T-helper 2 cell treated with Interferon-gamma antibody and Interleukin-4, amounts not matched to agents 5 μg/mL and 100 μg/mL, for 36 hours (primary cell): Measurements from ENCODE around the gene ATXN3L.
"Not testable (repeated sequence)": the region's sequence is repeated elsewhere in the genome, so short reads cannot be mapped to it uniquely, and the experiment has no call there.

Experiments used
- DNase-seq: peaks from one replicate; pipeline ENCODE4 v3.0.0; 2021; ENCODE audit warnings: low spot score
- H3K27ac Mint-ChIP-seq: one replicate; pipeline ENCODE4 v1.8.0; 2021; ENCODE audit warnings: mild to moderate bottlenecking, mixed read lengths
- H3K27me3 Mint-ChIP-seq: one replicate; pipeline ENCODE4 v1.8.0; 2021; ENCODE audit warnings: low read depth, mixed read lengths
- H3K36me3 Mint-ChIP-seq: one replicate; pipeline ENCODE4 v1.8.0; 2021; ENCODE audit warnings: low read depth, mixed read lengths
- H3K4me1 Mint-ChIP-seq: one replicate; pipeline ENCODE4 v1.8.0; 2021; ENCODE audit warnings: low read depth, mixed read lengths
- H3K4me3 Mint-ChIP-seq: one replicate; pipeline ENCODE4 v1.8.0; 2022; ENCODE audit warnings: mild to moderate bottlenecking, moderate library complexity, mixed read lengths
- H3K9me3 Mint-ChIP-seq: one replicate; pipeline ENCODE4 v1.8.0; 2021; ENCODE audit warnings: mixed read lengths

Gene ATXN3L

GRCh38 chrX:13338996-13339515 is 19.2 kb upstream of the ATXN3L start:
- H3K4me3 Mint-ChIP-seq, result no peak overlapping the region
- no peaks in the 10 kb centered on the region for H3K36me3 Mint-ChIP-seq
- no peaks in the 10 kb centered on the region for H3K4me1 Mint-ChIP-seq
- no peaks in the 10 kb centered on the region for H3K9me3 Mint-ChIP-seq
- H3K27me3 Mint-ChIP-seq, result no peaks in the 10 kb centered on the region
- DNase-seq, result no peak
- no peak overlapping the region for H3K27ac Mint-ChIP-seq

- H3K27me3 Mint-ChIP-seq, result no peaks in the 10 kb centered on the region
- no peaks in the 10 kb centered on the region for H3K4me1 Mint-ChIP-seq
- no peaks in the 10 kb centered on the region for H3K36me3 Mint-ChIP-seq
- no peak overlapping the region for H3K27ac Mint-ChIP-seq
- no peak for DNase-seq
- no peaks in the 10 kb centered on the region for H3K9me3 Mint-ChIP-seq
- no peak overlapping the region for H3K4me3 Mint-ChIP-seq
Measured at GRCh38 chrX:13334491-13334890, 14.6 kb upstream of the ATXN3L start.

- H3K27ac Mint-ChIP-seq, result no peak overlapping the region
- H3K4me3 Mint-ChIP-seq, result no peak overlapping the region
- DNase-seq, result no peak
- H3K36me3 Mint-ChIP-seq, result no peaks in the 10 kb centered on the region
- no peaks in the 10 kb centered on the region for H3K9me3 Mint-ChIP-seq
- H3K27me3 Mint-ChIP-seq, result no peaks in the 10 kb centered on the region
- H3K4me1 Mint-ChIP-seq, result no peaks in the 10 kb centered on the region
Measured at GRCh38 chrX:13330446-13330845, 10.6 kb upstream of the ATXN3L start.

- Mint-ChIP-seq H3K27ac (no peak overlapping the region), H3K4me3 (no peak overlapping the region), H3K36me3 (no peaks in the 10 kb centered on the region), H3K9me3 (no peaks in the 10 kb centered on the region), H3K4me1 (no peaks in the 10 kb centered on the region), H3K27me3 (no peaks in the 10 kb centered on the region)
- DNase-seq, result no peak
Measured at GRCh38 chrX:13327666-13328065, 7.8 kb upstream of the ATXN3L start.

DNA sequence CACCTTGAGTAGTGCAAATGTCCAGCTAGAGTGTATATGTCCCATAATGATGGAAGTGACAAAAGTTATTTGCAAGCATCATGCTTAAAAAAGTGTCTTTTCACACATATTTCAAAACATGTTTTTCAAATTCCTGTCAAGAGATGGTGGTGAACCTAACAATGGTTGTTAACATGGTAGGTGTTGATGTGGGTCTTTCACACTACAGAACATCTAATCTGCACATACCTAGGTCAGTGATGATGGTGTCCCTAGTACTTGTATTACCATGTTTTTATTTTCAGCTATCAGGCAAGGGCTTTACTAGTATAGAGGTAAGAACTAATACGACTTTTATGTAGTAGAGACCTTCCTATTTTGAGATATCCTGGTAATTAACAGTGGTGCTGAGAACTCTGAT is 3.4 kb upstream of the ATXN3L start:
- DNase-seq, result no peak
- H3K27me3 Mint-ChIP-seq, result no peaks in the 10 kb centered on the region
- H3K36me3 Mint-ChIP-seq, result no peaks in the 10 kb centered on the region
- H3K27ac Mint-ChIP-seq, result no peak overlapping the region
- no peaks in the 10 kb centered on the region for H3K9me3 Mint-ChIP-seq
- no peak overlapping the region for H3K4me3 Mint-ChIP-seq
- no peaks in the 10 kb centered on the region for H3K4me1 Mint-ChIP-seq

DNA sequence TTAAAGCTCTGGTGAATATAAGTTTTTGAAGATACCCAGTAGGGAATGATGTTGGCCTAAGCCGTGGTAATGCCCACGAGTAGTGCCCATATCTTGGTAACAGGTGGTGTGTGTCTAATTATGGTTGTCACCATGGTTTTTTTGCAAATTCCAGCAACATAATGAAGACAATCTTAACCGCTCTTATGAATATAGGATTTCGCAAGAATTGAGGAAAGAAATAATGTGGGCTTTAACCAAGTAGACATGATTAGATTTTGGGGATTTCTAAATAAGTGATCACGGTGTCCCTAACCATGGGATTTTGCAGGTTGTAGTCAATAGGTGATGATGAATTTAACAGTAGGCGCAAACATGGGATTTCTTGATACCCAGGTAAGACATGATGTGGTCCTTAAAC is 2.5 kb downstream of the ATXN3L start:
- H3K4me3 Mint-ChIP-seq, result no peak overlapping the region
- H3K36me3 Mint-ChIP-seq, result no peaks in the 10 kb centered on the region
- H3K27me3 Mint-ChIP-seq, result no peaks in the 10 kb centered on the region
- H3K9me3 Mint-ChIP-seq, result no peaks in the 10 kb centered on the region
- no peak overlapping the region for H3K27ac Mint-ChIP-seq
- no peaks in the 10 kb centered on the region for H3K4me1 Mint-ChIP-seq
- DNase-seq, result no peak

- Mint-ChIP-seq H3K4me3 (no peak overlapping the region), H3K9me3 (no peaks in the 10 kb centered on the region), H3K27me3 (no peaks in the 10 kb centered on the region), H3K4me1 (no peaks in the 10 kb centered on the region), H3K36me3 (no peaks in the 10 kb centered on the region), H3K27ac (no peak overlapping the region)
- no peak for DNase-seq
Measured at GRCh38 chrX:13311560-13311959, 8.3 kb downstream of the ATXN3L start.

- DNase-seq, result no peak
- Mint-ChIP-seq H3K4me1 (no peaks in the 10 kb centered on the region), H3K36me3 (no peaks in the 10 kb centered on the region), H3K4me3 (no peak overlapping the region), H3K9me3 (no peaks in the 10 kb centered on the region), H3K27me3 (no peaks in the 10 kb centered on the region), H3K27ac (no peak overlapping the region)
Measured at GRCh38 chrX:13309631-13310030, 10.2 kb downstream of the ATXN3L start.

- Mint-ChIP-seq H3K9me3 (peaks cover 5% of the 10 kb centered on the region), H3K36me3 (peaks cover 5% of the 10 kb centered on the region), H3K27ac (no peak overlapping the region), H3K4me1 (peaks cover 8% of the 10 kb centered on the region), H3K4me3 (no peak overlapping the region), H3K27me3 (no peaks in the 10 kb centered on the region)
- DNase-seq, result no peak
Measured at GRCh38 chrX:13307041-13307440, 12.8 kb downstream of the ATXN3L start.

- Mint-ChIP-seq H3K27me3 (no peaks in the 10 kb centered on the region), H3K27ac (no peak overlapping the region), H3K4me1 (peaks cover 24% of the 10 kb centered on the region), H3K9me3 (peaks cover 5% of the 10 kb centered on the region), H3K36me3 (peaks cover 5% of the 10 kb centered on the region), H3K4me3 (no peak overlapping the region)
- DNase-seq, result no peak
Measured at GRCh38 chrX:13305108-13305507, 14.7 kb downstream of the ATXN3L start.

GRCh38 chrX:13304052-13304451 is 15.8 kb downstream of the ATXN3L start:
- Mint-ChIP-seq H3K9me3 (peaks cover 5% of the 10 kb centered on the region), H3K4me3 (no peak overlapping the region), H3K27me3 (no peaks in the 10 kb centered on the region), H3K36me3 (peaks cover 5% of the 10 kb centered on the region), H3K4me1 (peaks cover 25% of the 10 kb centered on the region), H3K27ac (no peak overlapping the region)
- DNase-seq, result no peak

- not testable (repeated sequence) for H3K9me3 Mint-ChIP-seq, H3K27me3 Mint-ChIP-seq, DNase-seq, H3K36me3 Mint-ChIP-seq, H3K27ac Mint-ChIP-seq, H3K4me3 Mint-ChIP-seq
- H3K4me1 Mint-ChIP-seq, result peaks cover 25% of the 10 kb centered on the region
Measured at GRCh38 chrX:13303248-13303647, 16.6 kb downstream of the ATXN3L start.

DNA sequence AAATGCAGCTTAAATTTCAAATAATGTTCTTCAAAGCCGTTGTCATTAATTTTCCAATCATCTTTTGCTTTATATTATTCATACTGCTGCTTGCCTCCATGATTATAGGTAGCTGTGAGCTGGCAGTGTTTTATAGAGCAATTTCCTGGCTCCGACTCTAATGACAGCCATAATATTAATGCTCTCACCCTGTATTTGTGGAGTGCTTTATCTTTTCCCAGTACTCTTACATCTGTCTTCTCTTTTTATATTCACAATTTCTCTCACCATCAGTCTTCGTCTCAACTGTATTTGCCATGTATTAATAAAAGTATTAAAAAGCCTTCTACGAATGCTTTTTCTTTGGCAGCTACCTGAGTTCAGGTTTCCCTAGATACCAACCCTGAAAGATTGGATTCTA is 21.0 kb downstream of the ATXN3L start:
- H3K4me1 Mint-ChIP-seq, result peaks cover 25% of the 10 kb centered on the region
- H3K9me3 Mint-ChIP-seq, result peaks cover 5% of the 10 kb centered on the region
- peaks cover 5% of the 10 kb centered on the region for H3K36me3 Mint-ChIP-seq
- H3K4me3 Mint-ChIP-seq, result no peak overlapping the region
- H3K27me3 Mint-ChIP-seq, result peaks cover 2% of the 10 kb centered on the region
- no peak overlapping the region for H3K27ac Mint-ChIP-seq
- DNase-seq, result no peak

DNA sequence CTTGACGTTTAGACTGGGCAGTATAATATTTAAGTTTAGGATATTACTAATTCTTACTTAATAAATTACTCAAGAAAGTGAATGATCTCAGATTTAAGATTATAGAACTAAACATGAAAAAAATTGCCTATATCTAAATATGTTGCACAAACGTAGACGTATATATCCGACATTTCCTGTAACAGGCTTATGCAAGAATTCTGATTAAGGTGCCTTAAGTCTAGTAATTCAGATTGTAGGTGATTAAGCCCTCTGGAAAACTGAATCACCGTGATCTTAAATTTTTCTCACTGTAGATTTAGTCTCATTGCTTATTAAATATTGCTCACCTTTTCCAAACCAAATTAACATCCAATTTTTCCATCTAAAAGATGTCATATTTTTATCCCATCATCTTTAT is 24.0 kb downstream of the ATXN3L start:
- no peak overlapping the region for H3K27ac Mint-ChIP-seq
- no peaks in the 10 kb centered on the region for H3K36me3 Mint-ChIP-seq
- peaks cover 8% of the 10 kb centered on the region for H3K4me1 Mint-ChIP-seq
- peaks cover 4% of the 10 kb centered on the region for H3K27me3 Mint-ChIP-seq
- no peak for DNase-seq
- no peak overlapping the region for H3K4me3 Mint-ChIP-seq
- no peaks in the 10 kb centered on the region for H3K9me3 Mint-ChIP-seq

- Mint-ChIP-seq H3K36me3 (no peaks in the 10 kb centered on the region), H3K4me3 (no peak overlapping the region), H3K27ac (no peak overlapping the region), H3K9me3 (no peaks in the 10 kb centered on the region), H3K4me1 (no peaks in the 10 kb centered on the region), H3K27me3 (peaks cover 4% of the 10 kb centered on the region)
- no peak for DNase-seq
Measured at GRCh38 chrX:13293700-13294099, 26.2 kb downstream of the ATXN3L start.
